ENCODE measurements around the gene MRPL17.

Gene MRPL17

GRCh38 chr11:6634534-6634933 is 48.6 kb downstream of the MRPL17 start:
- no peak for DNase-seq (ENCODE audit: low read depth in 1 of 2, low spot score in 1 of 2)

- no peak for DNase-seq (ENCODE audit: low read depth in 1 of 2, low spot score in 1 of 2)
Observed at GRCh38 chr11:6633422-6634408, 49.4 kb downstream of the MRPL17 start.

- no peak for DNase-seq (ENCODE audit: low read depth in 1 of 2, low spot score in 1 of 2)
Observed at GRCh38 chr11:6632116-6633073, 50.7 kb downstream of the MRPL17 start.

GRCh38 chr11:6631361-6631890 is 51.7 kb downstream of the MRPL17 start:
- DNase-seq (ENCODE audit: low read depth in 1 of 2, low spot score in 1 of 2) = no peak

GRCh38 chr11:6630632-6631291 is 52.4 kb downstream of the MRPL17 start:
- DNase-seq (ENCODE audit: low read depth in 1 of 2, low spot score in 1 of 2) = no peak
